ENCODE measurements around the gene CENPB. TPM values are rescaled to one million over a fixed set of nuclear protein-coding genes. Genes with fewer than 3 reads are reported as not detected.

Gene CENPB
- total and polyA plus RNA-seq, 5 donors from 2014 or later: 1.2 to 38.5 (median 1.6) TPM

- Mint-ChIP-seq H3K4me1 (peaks cover 0 to 6% (median 3%) of the 10 kb centered on the region in 4 donors), H3K9me3 (peaks cover 0 to 2% (median 0%) of the 10 kb centered on the region in 7 donors), H3K36me3 (no peaks in the 10 kb centered on the region), H3K27ac (no peak overlapping the region), H3K4me3 (no peak overlapping the region), H3K27me3 (peaks cover 13% of the 10 kb centered on the region)
- no peak for ATAC-seq (ENCODE audit: low read depth in 2 of 2)
- Histone ChIP-seq H3K9me3 (ENCODE audit: control insufficient read depth in 2 of 2, low read length in 2 of 2) (no peaks in the 10 kb centered on the region), H3K4me3 (ENCODE audit: low read depth, low read length) (no peak overlapping the region), H3K4me1 (ENCODE audit: control insufficient read depth, insufficient read depth, low read length, poor library complexity, severe bottlenecking) (peaks cover 4% of the 10 kb centered on the region), H3K27ac (ENCODE audit: insufficient read depth, low read length, poor library complexity, severe bottlenecking) (no peak overlapping the region), H3K27me3 (ENCODE audit: control insufficient read depth, insufficient read depth, low read length) (peaks cover 2% of the 10 kb centered on the region), H3K36me3 (ENCODE audit: control insufficient read depth, insufficient read depth, low read length) (no peaks in the 10 kb centered on the region)
- DNase-seq: no peak
Measured at GRCh38 chr20:3739926-3740451, 46.6 kb downstream of the CENPB start.

- H3K9me3 Mint-ChIP-seq: peaks cover 0 to 1% (median 0%) of the 10 kb centered on the region in 7 donors
- no peaks in the 10 kb centered on the region for H3K4me1 ChIP-seq (ENCODE audit: control insufficient read depth, insufficient read depth, low read length, poor library complexity, severe bottlenecking)
- no peaks in the 10 kb centered on the region for H3K36me3 Mint-ChIP-seq
- peaks cover 19% of the 10 kb centered on the region for H3K27me3 Mint-ChIP-seq
- no peak overlapping the region for H3K27ac ChIP-seq (ENCODE audit: insufficient read depth, low read length, poor library complexity, severe bottlenecking)
- no peak for ATAC-seq (ENCODE audit: low read depth in 2 of 2)
- H3K4me3 ChIP-seq (ENCODE audit: low read depth, low read length): no peak overlapping the region
- no peak overlapping the region for H3K4me3 Mint-ChIP-seq
- peaks cover 0 to under 1% (median 0%) of the 10 kb centered on the region in 4 donors for H3K4me1 Mint-ChIP-seq
- H3K27ac Mint-ChIP-seq: no peak overlapping the region
- DNase-seq: no peak
- no peaks in the 10 kb centered on the region for H3K9me3 ChIP-seq (ENCODE audit: control insufficient read depth in 2 of 2, low read length in 2 of 2)
- H3K36me3 ChIP-seq (ENCODE audit: control insufficient read depth, insufficient read depth, low read length): no peaks in the 10 kb centered on the region
- peaks cover 2% of the 10 kb centered on the region for H3K27me3 ChIP-seq (ENCODE audit: control insufficient read depth, insufficient read depth, low read length)
Measured at GRCh38 chr20:3739054-3739925, 47.2 kb downstream of the CENPB start.

- H3K9me3 ChIP-seq (ENCODE audit: control insufficient read depth in 2 of 2, low read length in 2 of 2): no peaks in the 10 kb centered on the region
- no peaks in the 10 kb centered on the region for H3K4me1 Mint-ChIP-seq
- no peaks in the 10 kb centered on the region for H3K36me3 Mint-ChIP-seq
- no peak overlapping the region for H3K27ac ChIP-seq (ENCODE audit: insufficient read depth, low read length, poor library complexity, severe bottlenecking)
- no peaks in the 10 kb centered on the region for H3K36me3 ChIP-seq (ENCODE audit: control insufficient read depth, insufficient read depth, low read length)
- no peaks in the 10 kb centered on the region for H3K9me3 Mint-ChIP-seq
- no peak for DNase-seq
- H3K27ac Mint-ChIP-seq: no peak overlapping the region
- H3K4me3 Mint-ChIP-seq: no peak overlapping the region
- peaks cover 22% of the 10 kb centered on the region for H3K27me3 Mint-ChIP-seq
- H3K4me1 ChIP-seq (ENCODE audit: control insufficient read depth, insufficient read depth, low read length, poor library complexity, severe bottlenecking): no peaks in the 10 kb centered on the region
- no peak for ATAC-seq (ENCODE audit: low read depth in 2 of 2)
- H3K27me3 ChIP-seq (ENCODE audit: control insufficient read depth, insufficient read depth, low read length): peaks cover 2% of the 10 kb centered on the region
- no peak overlapping the region for H3K4me3 ChIP-seq (ENCODE audit: low read depth, low read length)
Measured at GRCh38 chr20:3738111-3739053, 48.2 kb downstream of the CENPB start.

GRCh38 chr20:3735768-3736167 lies 50.8 kb downstream of the CENPB start:
- Histone ChIP-seq H3K4me1 (ENCODE audit: control insufficient read depth, insufficient read depth, low read length, poor library complexity, severe bottlenecking) (no peaks in the 10 kb centered on the region), H3K4me3 (ENCODE audit: low read depth, low read length) (no peak overlapping the region), H3K27ac (ENCODE audit: insufficient read depth, low read length, poor library complexity, severe bottlenecking) (no peak overlapping the region), H3K9me3 (ENCODE audit: control insufficient read depth in 2 of 2, low read length in 2 of 2) (no peaks in the 10 kb centered on the region), H3K36me3 (ENCODE audit: control insufficient read depth, insufficient read depth, low read length) (no peaks in the 10 kb centered on the region), H3K27me3 (ENCODE audit: control insufficient read depth, insufficient read depth, low read length) (peaks cover 2% of the 10 kb centered on the region)
- H3K36me3 Mint-ChIP-seq: peaks cover 4% of the 10 kb centered on the region
- ATAC-seq (ENCODE audit: low read depth in 2 of 2) (no peak), DNase-seq (no peak)
- peaks cover 0 to 3% (median 0%) of the 10 kb centered on the region in 7 donors for H3K9me3 Mint-ChIP-seq
- H3K4me3 Mint-ChIP-seq: no peak overlapping the region
- peaks cover 39% of the 10 kb centered on the region for H3K27me3 Mint-ChIP-seq
- H3K4me1 Mint-ChIP-seq: peaks cover 0 to 5% (median 0%) of the 10 kb centered on the region in 4 donors
- H3K27ac Mint-ChIP-seq: no peak overlapping the region

GRCh38 chr20:3734111-3734843 lies 52.3 kb downstream of the CENPB start:
- Mint-ChIP-seq H3K4me3 (no peak overlapping the region), H3K27ac (no peak overlapping the region), H3K4me1 (peaks cover 0 to 5% (median 0%) of the 10 kb centered on the region in 4 donors), H3K9me3 (peaks cover 0 to 3% (median 0%) of the 10 kb centered on the region in 7 donors), H3K36me3 (peaks cover 5% of the 10 kb centered on the region), H3K27me3 (peaks cover 48% of the 10 kb centered on the region)
- H3K4me1 ChIP-seq (ENCODE audit: control insufficient read depth, insufficient read depth, low read length, poor library complexity, severe bottlenecking): no peaks in the 10 kb centered on the region
- no peaks in the 10 kb centered on the region for H3K9me3 ChIP-seq (ENCODE audit: control insufficient read depth in 2 of 2, low read length in 2 of 2)
- DNase-seq (no peak), ATAC-seq (ENCODE audit: low read depth in 2 of 2) (no peak)
- H3K27ac ChIP-seq (ENCODE audit: insufficient read depth, low read length, poor library complexity, severe bottlenecking): no peak overlapping the region
- no peak overlapping the region for H3K4me3 ChIP-seq (ENCODE audit: low read depth, low read length)
- no peaks in the 10 kb centered on the region for H3K36me3 ChIP-seq (ENCODE audit: control insufficient read depth, insufficient read depth, low read length)
- peaks cover 2% of the 10 kb centered on the region for H3K27me3 ChIP-seq (ENCODE audit: control insufficient read depth, insufficient read depth, low read length)

Other genes starting within 250 kb of the CENPB start
- gene GFRA4, start 123.3 kb downstream of the CENPB start, total RNA-seq: not detected
- gene GFRA4, start 123.3 kb downstream of the CENPB start, polyA plus RNA-seq: not detected
- not detected for gene ADAM33, start 104.7 kb downstream of the CENPB start, total RNA-seq
- not detected for gene ADAM33, start 104.7 kb downstream of the CENPB start, polyA plus RNA-seq
- not detected for gene SIGLEC1, start 74.1 kb downstream of the CENPB start, total RNA-seq
- not detected for gene SIGLEC1, start 74.1 kb downstream of the CENPB start, polyA plus RNA-seq
- not detected for gene HSPA12B, start 54.1 kb downstream of the CENPB start, total RNA-seq
- gene HSPA12B, start 54.1 kb downstream of the CENPB start, polyA plus RNA-seq: under 1 TPM in 1 of 4 donors, not detected in 3; 0.09 TPM
- 14.8 TPM for gene ADISSP, start 19.0 kb downstream of the CENPB start, total RNA-seq
- gene ADISSP, start 19.0 kb downstream of the CENPB start, polyA plus RNA-seq: 10 to 100 TPM; 19.3 to 25.5 (median 22.1) TPM
- not detected for gene SPEF1, start 5.3 kb downstream of the CENPB start, total RNA-seq
- not detected for gene SPEF1, start 5.3 kb downstream of the CENPB start, polyA plus RNA-seq
- 310 TPM for gene CDC25B, start 9.6 kb upstream of the CENPB start, total RNA-seq
- gene CDC25B, start 9.6 kb upstream of the CENPB start, polyA plus RNA-seq: 10 to 100 TPM; 39.7 to 48.4 (median 47.0) TPM
- 10.5 TPM for gene AP5S1, start 33.8 kb upstream of the CENPB start, total RNA-seq
- gene AP5S1, start 33.8 kb upstream of the CENPB start, polyA plus RNA-seq: 10 to 100 TPM; 18.7 to 22.2 (median 20.4) TPM
- gene MAVS, start 60.1 kb upstream of the CENPB start, total RNA-seq: 26.1 TPM
- 1 to 10 TPM; 3.5 to 4.7 (median 3.8) TPM for gene MAVS, start 60.1 kb upstream of the CENPB start, polyA plus RNA-seq
- gene PANK2, start 102.6 kb upstream of the CENPB start, total RNA-seq: 63.2 TPM
- gene PANK2, start 102.6 kb upstream of the CENPB start, polyA plus RNA-seq: 10 to 100 TPM; 44.4 to 59.3 (median 49.8) TPM
- gene RNF24, start 228.8 kb upstream of the CENPB start, total RNA-seq: 6.9 TPM
- gene RNF24, start 228.8 kb upstream of the CENPB start, polyA plus RNA-seq: 1 to 10 TPM; 4.6 to 8.9 (median 7.6) TPM

All from CD4-positive, CD25-positive, alpha-beta regulatory T cell (primary cell).